GM12891 (cell line): ENCODE results near the gene OR2A12.

ENCODE experiments used
- PAX5 ChIP-seq: IDR thresholded peaks from 2 replicates; pipeline ENCODE4 v1.6.1; 2011; ENCODE audit warnings: low read length, moderate library complexity, mild to moderate bottlenecking; ENCODE audit not compliant: insufficient read depth, severe bottlenecking
- POLR2A ChIP-seq: IDR thresholded peaks from 2 replicates; pipeline ENCODE4 v1.6.1; 2011; ENCODE audit warnings: low read depth, low read length, control low read depth
- POLR2AphosphoS5 ChIP-seq: IDR thresholded peaks from 2 replicates; pipeline ENCODE4 v1.6.1; 2011; ENCODE audit warnings: low read depth, low read length, control low read depth
- POU2F2 ChIP-seq: IDR thresholded peaks from 2 replicates; pipeline ENCODE4 v1.6.1; 2011; ENCODE audit warnings: low read depth, mild to moderate bottlenecking, control low read depth, low read length, moderate library complexity
- SPI1 ChIP-seq: IDR thresholded peaks from 2 replicates; pipeline ENCODE4 v1.6.1; 2011; ENCODE audit warnings: low read depth, low read length, control low read depth
- TAF1 ChIP-seq: IDR thresholded peaks from 2 replicates; pipeline ENCODE4 v1.6.1; 2011; ENCODE audit warnings: low read depth, low read length, control low read depth

GRCh38 chr7:144142187-144142586 lies 56.1 kb downstream of the OR2A12 start:
- TF ChIP-seq POLR2A (no peak), POLR2AphosphoS5 (no peak), SPI1 (no peak), POU2F2 (no peak), TAF1 (no peak), PAX5 (no peak)
